Measurements from ENCODE around the gene ZIK1.

- TF ChIP-seq CTCF (conservative IDR thresholded peaks at IDR 0.05; ENCODE audit: low read length) (no peak), EZH2phosphoT487 (IDR thresholded peaks at IDR 0.05; ENCODE audit: borderline replicate concordance) (no peak)
Measured at GRCh38 chr19:57632987-57633831, 49.3 kb downstream of the ZIK1 start, which contains the start of gene ZNF211.

Data from Loucy (cell line).